ENCODE data around the gene TMEM62.
"Not testable (repeated sequence)": the region's sequence is repeated elsewhere in the genome, so short reads cannot be mapped to it uniquely, and the experiment has no call there.

The TMEM62 gene

DNA sequence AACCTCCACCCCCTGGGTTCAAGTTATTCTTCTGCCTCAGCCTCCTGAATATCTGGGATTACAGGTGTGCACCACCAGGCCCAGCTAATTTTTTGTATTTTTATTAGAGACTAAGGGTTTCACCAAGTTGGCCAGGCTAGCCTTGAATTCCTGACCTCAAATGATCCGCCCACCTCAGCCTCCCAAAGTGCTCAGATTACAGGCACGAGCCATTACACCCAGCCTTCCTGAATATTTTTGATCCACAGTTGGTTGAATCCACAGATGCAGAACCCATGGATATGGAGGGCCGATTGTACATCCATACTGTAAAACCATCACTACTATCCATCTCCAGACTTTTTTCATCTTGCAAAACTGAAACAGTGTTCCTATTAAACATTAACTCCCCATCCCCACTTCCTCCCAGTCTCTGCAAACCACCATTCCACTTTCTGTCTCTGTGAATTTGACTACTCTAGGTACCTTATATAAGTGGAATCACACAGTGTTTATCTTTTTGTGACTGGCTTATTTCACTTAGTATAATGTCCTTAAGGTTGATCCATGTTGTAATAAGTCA lies 8.2 kb upstream of the TMEM62 start:
- DNase-seq (ENCODE audit: low read depth) = no peak

GRCh38 chr15:43126356-43126755 lies 7.0 kb upstream of the TMEM62 start:
- DNase-seq (ENCODE audit: low read depth) = no peak

- no peak for DNase-seq (ENCODE audit: low read depth)
Observed at GRCh38 chr15:43127752-43128151, 5.6 kb upstream of the TMEM62 start.

- not testable (repeated sequence) for DNase-seq (ENCODE audit: low read depth)
Observed at GRCh38 chr15:43128174-43128979, 5.0 kb upstream of the TMEM62 start.

- no peak for DNase-seq (ENCODE audit: low read depth)
Observed at GRCh38 chr15:43128980-43129335, 4.4 kb upstream of the TMEM62 start.

DNA sequence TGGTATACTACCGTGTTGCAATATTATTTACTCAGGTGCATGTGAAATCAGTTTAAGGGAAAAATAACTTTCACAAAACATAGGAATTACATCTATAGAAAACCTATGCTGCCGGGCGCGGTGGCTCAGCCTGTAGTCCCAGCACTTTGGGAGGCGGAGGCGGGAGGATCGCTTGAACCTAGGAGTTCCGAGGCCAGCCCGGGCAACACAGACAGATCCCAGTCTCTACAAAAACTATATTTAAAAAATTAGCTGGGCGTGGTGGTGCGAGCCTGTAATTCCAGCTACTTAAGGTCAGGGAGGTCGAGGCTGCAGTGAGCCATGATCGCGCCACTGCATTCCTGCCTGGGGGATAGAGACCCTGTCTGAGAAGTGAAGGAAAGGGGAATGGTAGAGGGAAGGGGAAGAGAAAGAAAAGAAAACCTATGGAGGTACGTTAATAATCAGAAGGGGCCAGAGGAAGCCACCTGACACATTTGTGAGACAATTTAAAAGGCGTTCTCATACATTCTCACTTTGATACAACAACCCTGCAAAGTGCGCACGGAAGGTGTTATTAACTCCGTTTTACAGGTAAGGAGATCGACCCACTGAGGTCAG lies 456 bp upstream of the TMEM62 start:
- no peak for DNase-seq (ENCODE audit: low read depth)

- DNase-seq (ENCODE audit: low read depth) = no peak
Observed at GRCh38 chr15:43134157-43134635, 810 bp downstream of the TMEM62 start.

GRCh38 chr15:43135351-43135750 lies 2.0 kb downstream of the TMEM62 start:
- no peak for DNase-seq (ENCODE audit: low read depth)

- DNase-seq (ENCODE audit: low read depth) = no peak
Observed at GRCh38 chr15:43143203-43143941, 10.0 kb downstream of the TMEM62 start.

DNA sequence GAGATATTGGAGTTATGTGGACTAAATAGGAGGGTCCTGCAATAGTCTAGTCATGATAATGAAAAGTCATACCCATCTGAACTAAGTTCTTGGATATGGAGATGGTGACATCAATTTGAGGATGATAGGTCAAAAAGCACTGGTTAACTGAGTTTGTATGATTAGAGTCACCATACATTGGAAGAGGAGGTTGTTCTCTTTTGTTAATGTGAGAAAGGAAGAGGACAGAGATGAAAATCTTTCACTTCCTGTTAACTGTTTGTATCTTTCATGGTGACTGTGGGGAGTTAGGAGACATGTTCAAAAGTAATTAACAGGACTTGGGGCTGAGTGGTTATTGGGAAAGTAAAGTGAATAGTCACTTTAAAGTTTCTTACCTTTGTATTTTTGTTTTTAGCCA lies 11.1 kb downstream of the TMEM62 start:
- DNase-seq (ENCODE audit: low read depth) = no peak

DNA sequence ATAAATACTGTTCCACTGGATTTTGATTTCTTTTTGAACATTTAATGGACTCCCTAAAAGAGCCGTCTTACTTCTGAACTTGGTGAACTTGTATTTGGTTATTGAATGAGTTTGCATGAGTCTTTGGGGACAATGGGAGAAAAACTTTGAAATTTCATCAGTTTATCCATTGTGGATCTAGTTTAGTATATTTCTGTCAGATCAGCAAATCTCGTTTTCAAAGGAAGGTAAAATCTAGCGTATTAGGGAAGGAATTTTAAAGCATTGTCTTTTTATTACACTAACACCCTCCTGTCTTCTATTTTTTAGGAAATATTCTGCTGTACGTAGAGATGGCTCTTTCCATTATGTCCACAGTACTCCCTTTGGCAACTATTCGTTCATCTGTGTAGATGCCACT lies 12.8 kb downstream of the TMEM62 start:
- no peak for DNase-seq (ENCODE audit: low read depth)

- no peak for DNase-seq (ENCODE audit: low read depth)
Observed at GRCh38 chr15:43150191-43150929, 17.0 kb downstream of the TMEM62 start.

GRCh38 chr15:43151688-43152087 lies 18.3 kb downstream of the TMEM62 start:
- DNase-seq (ENCODE audit: low read depth) = no peak

DNA sequence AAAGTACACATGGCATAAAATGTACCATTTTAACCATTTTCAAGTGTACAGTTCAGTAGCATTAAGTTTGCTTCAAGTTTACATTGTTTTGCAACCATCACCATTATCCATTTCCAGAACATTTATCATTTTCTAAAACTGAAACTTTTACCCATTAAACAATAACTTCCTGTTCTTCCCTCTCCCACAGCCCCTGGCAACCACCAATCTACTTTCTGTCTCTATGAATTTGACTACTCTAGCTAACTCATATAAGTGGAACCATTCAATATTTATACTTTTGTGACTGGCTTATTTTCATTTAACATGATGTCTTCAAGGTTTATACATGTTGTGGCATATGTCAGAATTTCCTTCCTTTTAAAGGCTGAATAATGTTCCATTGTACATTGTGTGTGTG lies 19.9 kb downstream of the TMEM62 start:
- DNase-seq (ENCODE audit: low read depth) = no peak

DNA sequence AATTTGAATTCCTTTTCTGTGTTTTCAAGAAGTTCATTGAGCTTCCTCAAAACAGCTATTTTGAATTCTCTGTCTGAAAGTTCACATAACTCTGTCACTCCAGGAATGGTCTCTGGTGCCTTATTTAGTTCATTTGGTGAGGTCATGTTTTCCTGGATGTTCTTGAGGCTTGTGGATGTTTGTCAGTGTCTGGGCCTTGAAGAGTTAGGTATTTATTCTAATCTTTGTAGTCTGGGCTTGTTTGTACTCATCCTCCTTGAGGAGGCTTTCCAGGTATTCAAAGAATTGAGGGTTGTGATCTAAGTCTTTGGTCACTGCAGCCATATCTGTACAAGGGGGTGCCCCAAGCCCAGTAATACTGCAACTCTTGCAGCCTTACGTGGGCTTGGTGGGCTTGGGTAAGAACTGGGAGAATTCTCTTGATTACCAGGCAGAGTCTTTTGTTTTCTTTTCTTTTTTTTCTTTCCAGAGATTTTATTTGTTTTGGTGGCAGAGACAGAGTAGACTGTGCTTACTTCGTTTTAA lies 32.5 kb downstream of the TMEM62 start:
- no peak for DNase-seq (ENCODE audit: low read depth)

DNA sequence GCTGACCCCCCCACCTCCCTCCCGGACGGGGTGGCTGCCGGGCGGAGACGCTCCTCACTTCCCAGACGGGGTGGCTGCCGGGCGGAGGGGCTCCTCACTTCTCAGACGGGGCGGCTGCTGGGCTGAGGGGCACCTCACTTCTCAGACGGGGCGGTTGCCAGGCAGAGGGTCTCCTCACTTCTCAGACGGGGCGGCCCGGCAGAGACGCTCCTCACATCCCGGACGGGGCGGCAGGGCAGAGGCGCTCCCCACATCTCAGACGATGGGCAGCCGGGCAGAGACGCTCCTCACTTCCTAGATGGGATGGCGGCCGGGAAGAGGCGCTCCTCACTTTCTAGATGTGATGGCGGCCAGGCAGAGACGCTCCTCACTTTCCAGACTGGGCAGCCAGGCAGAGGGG lies 33.9 kb downstream of the TMEM62 start:
- DNase-seq (ENCODE audit: low read depth) = not testable (repeated sequence)

DNA sequence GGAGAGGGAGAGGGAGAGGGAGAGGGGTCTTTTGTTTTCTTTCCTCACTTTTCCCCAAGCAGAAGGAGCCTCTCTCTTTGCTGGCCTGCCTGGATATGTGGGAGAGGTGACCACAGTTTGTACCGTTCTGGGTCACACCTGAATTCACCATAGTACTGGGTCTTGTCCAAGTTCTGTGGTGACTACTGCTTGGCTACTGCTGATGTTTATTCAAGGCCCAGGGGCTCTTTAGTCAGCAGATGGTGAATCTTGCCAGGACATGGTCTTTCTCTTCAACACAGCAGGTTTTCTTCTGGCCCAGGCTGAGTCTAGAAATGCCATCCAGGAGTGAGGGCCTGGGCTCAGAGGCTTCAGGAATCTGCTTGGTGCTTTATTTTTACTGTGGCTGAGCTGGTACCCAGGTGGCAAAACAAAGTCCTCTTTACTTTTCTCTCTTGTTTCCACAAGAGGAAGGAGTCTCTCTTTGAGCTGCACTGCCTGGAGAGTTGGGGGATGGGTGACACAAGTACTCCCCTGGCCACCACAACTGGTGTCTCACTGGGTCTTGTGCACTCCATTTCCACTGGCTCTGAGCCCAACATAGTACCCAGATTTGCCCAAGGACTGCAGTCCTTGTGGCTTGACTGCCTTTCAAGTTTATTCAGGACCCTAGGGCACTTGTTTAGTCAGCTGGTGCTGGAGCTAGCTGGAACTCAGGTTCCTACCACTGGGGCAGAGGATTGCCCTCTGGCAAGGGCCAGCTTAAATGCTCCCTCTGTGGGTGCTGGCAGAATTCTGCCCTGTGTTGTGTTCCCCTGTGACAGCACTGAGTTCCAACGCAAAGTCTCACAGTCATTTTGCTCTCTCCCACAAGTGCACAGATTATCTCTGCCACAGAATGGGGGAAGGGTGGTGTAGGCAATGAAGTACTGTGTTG lies 35.1 kb downstream of the TMEM62 start:
- DNase-seq (ENCODE audit: low read depth) = no peak

- no peak for DNase-seq (ENCODE audit: low read depth)
Observed at GRCh38 chr15:43169888-43170287, 36.5 kb downstream of the TMEM62 start.

DNA sequence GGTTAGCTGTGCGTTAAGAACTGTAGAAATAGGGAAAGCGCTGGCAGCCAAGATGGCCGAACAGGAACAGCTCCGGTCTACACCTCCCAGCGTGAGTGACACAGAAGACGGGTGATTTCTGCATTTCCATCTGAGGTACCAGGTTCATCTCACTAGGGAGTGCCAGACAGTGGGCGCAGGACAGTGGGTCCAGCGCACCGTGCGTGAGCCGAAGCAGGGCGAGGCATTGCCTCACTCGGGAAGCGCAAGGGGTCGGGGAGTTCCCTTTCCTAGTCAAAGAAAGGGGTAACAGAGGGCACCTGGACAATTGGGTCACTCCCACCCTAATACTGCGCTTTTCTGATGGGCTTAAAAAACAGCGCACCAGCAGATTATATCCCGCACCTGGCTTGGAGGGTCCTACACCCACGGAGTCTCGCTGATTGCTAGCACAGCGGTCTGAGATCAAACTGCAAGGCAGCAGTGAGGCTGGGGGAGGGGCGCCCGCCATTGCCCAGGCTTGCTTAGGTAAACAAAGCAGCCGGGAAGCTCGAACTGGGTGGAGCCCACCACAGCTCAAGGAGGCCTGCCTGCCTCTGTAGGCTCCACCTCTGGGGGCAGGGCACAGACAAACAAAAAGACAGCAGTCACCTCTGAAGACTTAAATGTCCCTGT lies 42.4 kb downstream of the TMEM62 start:
- DNase-seq (ENCODE audit: low read depth) = not testable (repeated sequence)

- DNase-seq (ENCODE audit: low read depth) = not testable (repeated sequence)
Observed at GRCh38 chr15:43177147-43177546, 43.8 kb downstream of the TMEM62 start.
